AG09319 (cell line): Measurements from ENCODE around the gene VWA8.
"Not testable (repeated sequence)": the region's sequence is repeated elsewhere in the genome, so short reads cannot be mapped to it uniquely, and the experiment has no call there.

Experiments used
- DNase-seq: peaks from one replicate; pipeline ENCODE4 v3.0.0-alpha.2; 2010; ENCODE audit warnings: low read depth; ENCODE audit errors: extremely low read depth
- CTCF ChIP-seq: IDR thresholded peaks from 2 replicates; pipeline ENCODE4 v1.5.1; 2011; ENCODE audit warnings: low read depth, mild to moderate bottlenecking, inconsistent platforms, low read length, moderate library complexity

The VWA8 gene

GRCh38 chr13:41746259-41746658 is 214.7 kb downstream of the VWA8 start:
- no peak for TF ChIP-seq CTCF
- peak; percentile 23 for DNase-seq

DNA sequence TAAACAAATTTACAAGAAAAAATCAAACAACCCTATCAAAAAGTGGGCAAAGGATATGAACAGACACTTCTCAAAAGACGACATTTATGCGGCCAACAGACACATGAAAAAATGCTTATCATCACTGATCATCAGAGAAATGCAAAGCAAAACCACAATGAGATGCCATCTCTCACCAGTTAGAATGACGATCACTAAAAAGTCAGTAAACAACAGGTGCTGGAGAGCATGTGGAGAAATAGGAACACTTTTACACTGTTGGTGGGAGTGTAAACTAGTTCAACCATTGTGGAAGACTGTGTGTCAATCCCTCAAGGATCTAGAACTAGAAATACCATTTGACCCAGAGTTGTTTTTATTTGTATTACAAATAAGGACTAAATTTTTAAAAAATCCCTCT is 215.4 kb downstream of the VWA8 start:
- not testable (repeated sequence) for DNase-seq

DNA sequence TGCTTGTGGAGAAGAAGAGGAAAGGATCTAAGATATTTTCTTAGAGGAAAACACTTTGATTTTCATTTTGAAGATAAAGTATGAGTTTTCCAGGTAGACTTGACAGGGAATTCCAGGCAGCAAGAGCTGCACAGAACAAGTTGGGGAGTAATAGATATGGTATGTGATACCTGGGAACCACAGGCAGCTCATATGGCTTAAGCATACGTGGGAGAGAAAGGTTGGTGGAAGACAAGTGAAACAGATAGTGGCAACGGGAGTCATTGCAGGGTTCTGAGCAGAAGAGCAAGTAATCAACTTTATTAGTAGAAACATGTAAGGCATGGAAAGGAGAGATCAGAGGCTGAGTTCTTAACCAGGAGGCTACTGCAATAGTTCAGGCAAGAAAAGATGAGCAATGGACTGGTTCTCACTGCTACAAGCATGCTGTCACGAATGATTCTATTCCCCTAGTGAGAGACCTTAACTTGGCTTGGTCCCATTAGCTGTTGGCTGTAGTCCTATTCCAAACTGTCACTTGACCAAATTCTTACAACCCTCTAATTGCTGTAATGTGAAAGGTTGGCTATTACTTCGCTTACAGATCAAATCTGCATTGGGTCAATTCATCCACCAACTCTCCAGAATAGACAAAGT is 217.9 kb downstream of the VWA8 start:
- no peak for TF ChIP-seq CTCF
- no peak for DNase-seq

- no peak for TF ChIP-seq CTCF
- DNase-seq: no peak
Observed at GRCh38 chr13:41740479-41740878, 220.4 kb downstream of the VWA8 start.

GRCh38 chr13:41722684-41723535 is 238.0 kb downstream of the VWA8 start:
- TF ChIP-seq CTCF: no peak
- DNase-seq: no peak

GRCh38 chr13:41720839-41721561 is 239.9 kb downstream of the VWA8 start:
- DNase-seq: no peak
- no peak for TF ChIP-seq CTCF

GRCh38 chr13:41716236-41716635 is 244.7 kb downstream of the VWA8 start:
- no peak for TF ChIP-seq CTCF
- DNase-seq: no peak
